Liver (tissue), 9 donors: ENCODE results near the gene MUS81. TPM values are rescaled to one million over a fixed set of nuclear protein-coding genes. Genes with fewer than 3 reads are reported as not detected.

Experiments used
- DNase-seq: peaks from one replicate; pipeline ENCODE4 v3.0.0-alpha.2; 2017; ENCODE audit warnings: low spot score
- H3K27ac ChIP-seq, 2 donors: one replicate each; pipeline ENCODE4 v1.7.0; 2013; ENCODE audit warnings: inconsistent platforms in 2 of 2, low read length in 2 of 2, control low read depth in 1 of 2, low read depth in 1 of 2, mild to moderate bottlenecking in 1 of 2
- H3K27me3 ChIP-seq, 4 donors: one replicate each; pipeline versions ENCODE4 v1.6.1 to v1.7.0; 2013; ENCODE audit warnings: low read length in 3 of 4, inconsistent platforms in 1 of 4, mild to moderate bottlenecking in 1 of 4, moderate library complexity in 1 of 4; ENCODE audit not compliant: control insufficient read depth in 4 of 4, insufficient read depth in 4 of 4
- H3K36me3 ChIP-seq, 4 donors: one replicate each; pipeline versions ENCODE4 v1.6.1 to v1.7.0; 2013; ENCODE audit warnings: low read length in 3 of 4, mild to moderate bottlenecking in 3 of 4, low read depth in 1 of 4, moderate library complexity in 1 of 4; ENCODE audit not compliant: control insufficient read depth in 4 of 4, insufficient read depth in 3 of 4
- H3K4me1 ChIP-seq, 4 donors: one replicate each; pipeline versions ENCODE4 v1.6.1 to v1.7.0; 2013; ENCODE audit warnings: low read length in 3 of 4, mild to moderate bottlenecking in 3 of 4, moderate library complexity in 1 of 4; ENCODE audit not compliant: control insufficient read depth in 4 of 4, insufficient read depth in 4 of 4
- H3K4me3 ChIP-seq, 3 donors: one replicate each; pipeline versions ENCODE4 v1.6.1 to v1.7.0; 2013; ENCODE audit warnings: low read length in 3 of 3, control low read depth in 1 of 3, low read depth in 1 of 3, mild to moderate bottlenecking in 1 of 3
- H3K9ac ChIP-seq, 2 donors: one replicate each; pipeline ENCODE4 v1.7.0; 2013; ENCODE audit warnings: low read length in 2 of 2, mild to moderate bottlenecking in 2 of 2, moderate library complexity in 2 of 2, control low read depth in 1 of 2, low read depth in 1 of 2
- H3K9me3 ChIP-seq, 4 donors: one replicate each; pipeline versions ENCODE4 v1.6.1 to v1.7.0; 2013; ENCODE audit warnings: low read length in 3 of 4; ENCODE audit not compliant: control insufficient read depth in 4 of 4
- ATF3 ChIP-seq: IDR thresholded peaks from 2 replicates; pipeline ENCODE4 v1.6.1; 2016; ENCODE audit warnings: antibody characterized with exemption
- CTCF ChIP-seq: fragments of 150-350 bp; IDR thresholded peaks from 2 replicates; pipeline ENCODE4 v1.5.1; 2017; ENCODE audit warnings: improper control_type of control experiment, low read depth, low read length; ENCODE audit not compliant: missing input control
- EGR1 ChIP-seq, 2 donors: IDR thresholded peaks; 2 replicates each; pipeline ENCODE4 v1.6.1; 2016 to 2018; ENCODE audit warnings: antibody characterized with exemption in 2 of 2, low read depth in 2 of 2
- FOXA2 ChIP-seq: IDR thresholded peaks from 2 replicates; pipeline ENCODE4 v1.6.1; 2016; ENCODE audit warnings: antibody characterized with exemption
- GABPA ChIP-seq, 2 donors: IDR thresholded peaks in 1 of 2; conservative IDR thresholded peaks in 1 of 2; 2 replicates each; pipeline ENCODE4 v1.6.1; 2016; ENCODE audit warnings: antibody characterized with exemption in 2 of 2, mild to moderate bottlenecking in 1 of 2, moderate library complexity in 1 of 2
- HNF4G ChIP-seq: IDR thresholded peaks from 2 replicates; pipeline ENCODE4 v1.6.1; 2016; ENCODE audit warnings: antibody characterized with exemption
- JUND ChIP-seq, 2 donors: IDR thresholded peaks; 2 replicates each; pipeline ENCODE4 v1.6.1; 2016; ENCODE audit warnings: antibody characterized with exemption in 2 of 2
- NR2F2 ChIP-seq: IDR thresholded peaks from 2 replicates; pipeline ENCODE4 v1.6.1; 2016; ENCODE audit warnings: antibody characterized with exemption
- RAD21 ChIP-seq, 2 donors: IDR thresholded peaks; 2 replicates each; pipeline ENCODE4 v1.6.1; 2016; ENCODE audit warnings: antibody characterized with exemption in 2 of 2, mild to moderate bottlenecking in 2 of 2
- RXRA ChIP-seq, 2 donors: IDR thresholded peaks; 2 replicates each; pipeline ENCODE4 v1.6.1; 2017 to 2018; ENCODE audit warnings: antibody characterized with exemption in 2 of 2, mild to moderate bottlenecking in 1 of 2
- SP1 ChIP-seq: IDR thresholded peaks from 2 replicates; pipeline ENCODE4 v1.6.1; 2018; ENCODE audit warnings: antibody characterized with exemption, mild to moderate bottlenecking
- TAF1 ChIP-seq: conservative IDR thresholded peaks from 2 replicates; pipeline ENCODE4 v1.6.1; 2016; ENCODE audit warnings: antibody characterized with exemption, mild to moderate bottlenecking
- YY1 ChIP-seq: IDR thresholded peaks from 2 replicates; pipeline ENCODE4 v1.6.1; 2016; ENCODE audit warnings: antibody characterized with exemption, mild to moderate bottlenecking
- WGBS: extraction: QIAGEN DNeasy Blood & Tissue Kit; methylation state at CpG from one replicate; pipeline ENCODE4 v1.1.7; 2013; 5-methylcytosine and 5-hydroxymethylcytosine counted together
- polyA plus RNA-seq, 2 donors: library from polyadenylated mRNA; stranded (reverse) in 1 of 2; unstranded in 1 of 2; fragments of 200-250 nt in 1 of 2; fragments of >200 nt in 1 of 2; fragmentation: Nextera tagmentation in 1 of 2; extraction: Ambion mirVana in 1 of 2; gene quantifications; one replicate each; pipeline versions ENCODE4 v1.2.1 to v1.2.3, GENCODE V29; 2013 to 2015
- total RNA-seq, 2 donors: library from RNA; depleted of rRNA; stranded (reverse); fragments of >200 nt; gene quantifications; one replicate each; pipeline ENCODE4 v1.2.3, GENCODE V29; 2014
- TF ChIP-seq, protein P1 (sequence below): IDR thresholded peaks from 2 replicates; pipeline ENCODE4 v1.6.1; 2016; ENCODE audit warnings: antibody characterized with exemption
- TF ChIP-seq, protein P2 (sequence below): IDR thresholded peaks from 2 replicates; pipeline ENCODE4 v1.6.1; 2016; ENCODE audit warnings: antibody characterized with exemption
- TF ChIP-seq, protein P3 (sequence below): IDR thresholded peaks from 2 replicates; pipeline ENCODE4 v1.6.1; 2016; ENCODE audit warnings: antibody characterized with exemption, mild to moderate bottlenecking
- donor health status: healthy.
- donor health status: healthy.
- donor health status: healthy.
- donor health status: healthy.
- donor health status: healthy.

The MUS81 gene
- total and polyA plus RNA-seq, 4 donors = 11.0 to 24.7 (median 16.5) TPM

DNA sequence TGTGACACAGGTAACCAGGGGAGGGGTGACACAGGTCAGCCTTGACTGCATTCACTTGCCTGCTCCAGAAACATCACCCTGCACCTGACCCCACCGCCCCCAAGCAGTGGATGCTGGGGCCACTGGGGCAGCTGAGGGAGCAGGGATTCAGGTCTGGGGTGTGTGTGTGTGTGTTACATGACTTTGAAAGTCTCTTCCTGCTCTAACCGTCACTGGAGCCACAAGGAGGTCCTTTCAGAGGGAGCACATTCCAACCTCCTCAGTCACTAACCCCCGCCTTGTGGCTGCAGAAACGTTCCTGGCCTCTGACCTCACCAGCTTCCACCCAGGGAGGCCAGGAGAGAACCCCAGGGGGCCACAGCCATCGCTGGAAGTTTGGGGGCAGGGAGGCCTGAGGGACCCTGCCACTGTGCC is 42.8 kb downstream of the MUS81 start:
- H3K9me3 ChIP-seq = no peaks in the 10 kb centered on the region
- no peak overlapping the region for H3K9ac ChIP-seq
- H3K4me3 ChIP-seq = no peak overlapping the region
- no peak for TF ChIP-seq HNF4G
- H3K27me3 ChIP-seq = no peaks in the 10 kb centered on the region
- H3K36me3 ChIP-seq = peaks cover 0 to 1% (median 0%) of the 10 kb centered on the region in 4 donors
- no peak for DNase-seq
- WGBS = 30% methylated on average over 5 of the region's 5 CpGs
- no peak overlapping the region for H3K27ac ChIP-seq
- peaks cover 0 to 16% (median 10%) of the 10 kb centered on the region in 4 donors for H3K4me1 ChIP-seq

- Histone ChIP-seq H3K36me3 (peaks cover 0 to 1% (median 0%) of the 10 kb centered on the region in 4 donors), H3K4me3 (no peak overlapping the region), H3K9ac (no peak overlapping the region), H3K4me1 (peaks cover 0 to 16% (median 10%) of the 10 kb centered on the region in 4 donors), H3K9me3 (no peaks in the 10 kb centered on the region), H3K27ac (no peak overlapping the region), H3K27me3 (no peaks in the 10 kb centered on the region)
- 78% methylated on average over 8 of the region's 8 CpGs for WGBS
- no peak for DNase-seq
- TF ChIP-seq RAD21 (IDR thresholded peaks at IDR 0.05) (no peak), EGR1 (IDR thresholded peaks at IDR 0.05; ENCODE audit: low read depth in 2 of 2) (no peak), NR2F2 (no peak), HNF4G (no peak), FOXA2 (no peak), RXRA (IDR thresholded peaks at IDR 0.05) (no peak)
- TF ChIP-seq, protein P1, sequence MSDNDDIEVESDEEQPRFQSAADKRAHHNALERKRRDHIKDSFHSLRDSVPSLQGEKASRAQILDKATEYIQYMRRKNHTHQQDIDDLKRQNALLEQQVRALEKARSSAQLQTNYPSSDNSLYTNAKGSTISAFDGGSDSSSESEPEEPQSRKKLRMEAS = no peak
These were observed 43.5 kb downstream of the MUS81 start for GRCh38 chr11:65903715-65904114.

DNA sequence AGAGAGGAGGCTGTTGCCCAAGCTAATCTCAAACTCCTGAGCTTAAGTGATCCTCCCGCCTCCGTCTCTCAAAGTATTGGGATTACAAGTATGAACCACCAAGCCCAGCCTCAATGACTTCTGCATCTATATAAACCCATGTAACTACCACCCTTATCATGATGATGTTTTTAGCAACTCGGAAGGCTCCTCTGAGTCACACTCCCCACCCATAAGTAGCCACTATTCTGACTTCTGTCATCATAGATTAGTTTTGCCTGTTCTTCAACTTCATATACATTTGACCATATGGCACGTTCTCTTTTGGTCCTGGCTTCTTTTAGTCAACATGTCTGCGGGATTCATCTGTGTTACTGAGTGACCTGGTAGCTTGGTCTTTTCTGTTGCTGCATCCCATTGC is 46.4 kb downstream of the MUS81 start:
- WGBS = 81% methylated on average over 5 of the region's 5 CpGs
- Histone ChIP-seq H3K9me3 (no peaks in the 10 kb centered on the region), H3K36me3 (no peaks in the 10 kb centered on the region), H3K4me3 (no peak overlapping the region), H3K27me3 (no peaks in the 10 kb centered on the region), H3K4me1 (peaks cover 0 to 3% (median 0%) of the 10 kb centered on the region in 4 donors), H3K9ac (no peak overlapping the region), H3K27ac (no peak overlapping the region)
- TF ChIP-seq, protein P2, sequence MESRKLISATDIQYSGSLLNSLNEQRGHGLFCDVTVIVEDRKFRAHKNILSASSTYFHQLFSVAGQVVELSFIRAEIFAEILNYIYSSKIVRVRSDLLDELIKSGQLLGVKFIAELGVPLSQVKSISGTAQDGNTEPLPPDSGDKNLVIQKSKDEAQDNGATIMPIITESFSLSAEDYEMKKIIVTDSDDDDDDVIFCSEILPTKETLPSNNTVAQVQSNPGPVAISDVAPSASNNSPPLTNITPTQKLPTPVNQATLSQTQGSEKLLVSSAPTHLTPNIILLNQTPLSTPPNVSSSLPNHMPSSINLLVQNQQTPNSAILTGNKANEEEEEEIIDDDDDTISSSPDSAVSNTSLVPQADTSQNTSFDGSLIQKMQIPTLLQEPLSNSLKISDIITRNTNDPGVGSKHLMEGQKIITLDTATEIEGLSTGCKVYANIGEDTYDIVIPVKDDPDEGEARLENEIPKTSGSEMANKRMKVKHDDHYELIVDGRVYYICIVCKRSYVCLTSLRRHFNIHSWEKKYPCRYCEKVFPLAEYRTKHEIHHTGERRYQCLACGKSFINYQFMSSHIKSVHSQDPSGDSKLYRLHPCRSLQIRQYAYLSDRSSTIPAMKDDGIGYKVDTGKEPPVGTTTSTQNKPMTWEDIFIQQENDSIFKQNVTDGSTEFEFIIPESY = no peak
- no peak for TF ChIP-seq CTCF
- no peak for TF ChIP-seq NR2F2
- TF ChIP-seq RXRA (IDR thresholded peaks at IDR 0.05) = no peak
- no peak for TF ChIP-seq HNF4G
- TF ChIP-seq EGR1 (IDR thresholded peaks at IDR 0.05; ENCODE audit: low read depth in 2 of 2) = no peak
- TF ChIP-seq JUND (IDR thresholded peaks at IDR 0.05) = no peak
- no peak for TF ChIP-seq YY1
- TF ChIP-seq SP1 = no peak
- TF ChIP-seq RAD21 (IDR thresholded peaks at IDR 0.05) = no peak
- TF ChIP-seq ATF3 = no peak
- no peak for TF ChIP-seq TAF1
- no peak for TF ChIP-seq GABPA (IDR thresholded peaks at IDR 0.05 in 1 of 2, conservative IDR thresholded peaks at IDR 0.05 in 1 of 2)
- TF ChIP-seq, protein P3, sequence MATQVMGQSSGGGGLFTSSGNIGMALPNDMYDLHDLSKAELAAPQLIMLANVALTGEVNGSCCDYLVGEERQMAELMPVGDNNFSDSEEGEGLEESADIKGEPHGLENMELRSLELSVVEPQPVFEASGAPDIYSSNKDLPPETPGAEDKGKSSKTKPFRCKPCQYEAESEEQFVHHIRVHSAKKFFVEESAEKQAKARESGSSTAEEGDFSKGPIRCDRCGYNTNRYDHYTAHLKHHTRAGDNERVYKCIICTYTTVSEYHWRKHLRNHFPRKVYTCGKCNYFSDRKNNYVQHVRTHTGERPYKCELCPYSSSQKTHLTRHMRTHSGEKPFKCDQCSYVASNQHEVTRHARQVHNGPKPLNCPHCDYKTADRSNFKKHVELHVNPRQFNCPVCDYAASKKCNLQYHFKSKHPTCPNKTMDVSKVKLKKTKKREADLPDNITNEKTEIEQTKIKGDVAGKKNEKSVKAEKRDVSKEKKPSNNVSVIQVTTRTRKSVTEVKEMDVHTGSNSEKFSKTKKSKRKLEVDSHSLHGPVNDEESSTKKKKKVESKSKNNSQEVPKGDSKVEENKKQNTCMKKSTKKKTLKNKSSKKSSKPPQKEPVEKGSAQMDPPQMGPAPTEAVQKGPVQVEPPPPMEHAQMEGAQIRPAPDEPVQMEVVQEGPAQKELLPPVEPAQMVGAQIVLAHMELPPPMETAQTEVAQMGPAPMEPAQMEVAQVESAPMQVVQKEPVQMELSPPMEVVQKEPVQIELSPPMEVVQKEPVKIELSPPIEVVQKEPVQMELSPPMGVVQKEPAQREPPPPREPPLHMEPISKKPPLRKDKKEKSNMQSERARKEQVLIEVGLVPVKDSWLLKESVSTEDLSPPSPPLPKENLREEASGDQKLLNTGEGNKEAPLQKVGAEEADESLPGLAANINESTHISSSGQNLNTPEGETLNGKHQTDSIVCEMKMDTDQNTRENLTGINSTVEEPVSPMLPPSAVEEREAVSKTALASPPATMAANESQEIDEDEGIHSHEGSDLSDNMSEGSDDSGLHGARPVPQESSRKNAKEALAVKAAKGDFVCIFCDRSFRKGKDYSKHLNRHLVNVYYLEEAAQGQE = no peak
- DNase-seq = no peak
